K562 (cell line): ENCODE measurements around the gene FADS1. TPM values are rescaled to one million over a fixed set of nuclear protein-coding genes. Genes with fewer than 3 reads are reported as not detected.

Experiments used
- ATF1 ChIP-seq, 2 experiments: fragments of 450-650 bp in 1 of 2; IDR thresholded peaks; 2 replicates each; pipeline ENCODE4 v1.6.1; 2016; ENCODE audit warnings: missing compliant biosample characterization in 1 of 2, missing genetic modification characterization in 1 of 2
- ATF2 ChIP-seq: sonication (generic); formaldehyde crosslinking; IDR thresholded peaks from 2 replicates; pipeline ENCODE4 v1.8.1; 2022; ENCODE audit warnings: missing genetic modification reagents
- DMBX1 ChIP-seq: fragments of 250-450 bp; sonication (Bioruptor Pico); IDR thresholded peaks from 2 replicates; pipeline ENCODE4 v1.8.0; 2022; ENCODE audit warnings: inconsistent platforms, mild to moderate bottlenecking, moderate library complexity, borderline replicate concordance
- GABPA ChIP-seq: fragments of 200-800 bp; sonication (Bioruptor generic); conservative IDR thresholded peaks from 2 replicates; pipeline ENCODE4 v1.6.1; 2016; ENCODE audit warnings: low read depth, missing genetic modification characterization, missing compliant biosample characterization
- IRF1 ChIP-seq: sonication (generic); formaldehyde crosslinking; IDR thresholded peaks from 2 replicates; pipeline ENCODE4 v1.8.0; 2022; ENCODE audit warnings: missing genetic modification reagents, mild to moderate bottlenecking, borderline replicate concordance
- SNIP1 ChIP-seq: fragments of 450-650 bp; IDR thresholded peaks from 2 replicates; pipeline ENCODE4 v1.7.1; 2017; ENCODE audit warnings: low read depth, mild to moderate bottlenecking
- ZNF347 ChIP-seq: fragments of 450-650 bp; formaldehyde crosslinking; IDR thresholded peaks from 2 replicates; pipeline ENCODE4 v1.4.0; 2020; ENCODE audit warnings: low read depth, mild to moderate bottlenecking, moderate library complexity
- ZNF77 ChIP-seq: fragments of 250-450 bp; sonication (Bioruptor Pico); IDR thresholded peaks from 2 replicates; pipeline ENCODE4 v1.5.0; 2020
- ZSCAN29 ChIP-seq: fragments of 450-650 bp; IDR thresholded peaks from 2 replicates; pipeline ENCODE4 v1.6.1; 2017
- polyA plus RNA-seq, 8 experiments: library from polyadenylated mRNA; depleted of rRNA in 4 of 8; stranded (reverse) in 5 of 8; unstranded in 3 of 8; fragments of >200 nt; fragmentation: Nextera tagmentation in 2 of 8; fragmentation: Illumina TruSeq in 1 of 8; extraction: Ambion mirVana in 2 of 8; extraction: Trizol in 1 of 8; gene quantifications; 2 replicates each; pipeline versions ENCODE4 v1.2.1 to v1.2.3, GENCODE V29; 2011 to 2014; ENCODE audit warnings: inconsistent platforms in 1 of 8, missing spikeins in 1 of 8
- total RNA-seq, 7 experiments: library from RNA; depleted of rRNA in 6 of 7; stranded (reverse); fragments of >200 nt in 6 of 7; fragmentation: Illumina TruSeq in 2 of 7; extraction: Trizol in 2 of 7; gene quantifications; 2 replicates each; pipeline versions ENCODE4 v1.2.1 to v1.2.3, GENCODE V29; 2011 to 2021; ENCODE audit warnings: low replicate concordance in 1 of 7

The FADS1 gene
- total and polyA plus RNA-seq, 9 of the 15 experiments (the other 6 are each of a cell fraction or from before 2014, with no cell fraction given), result 110 to 864 (median 364) TPM

- TF ChIP-seq ZSCAN29, result no peak
- TF ChIP-seq GABPA (tag), result no peak
- no peak for TF ChIP-seq ZNF347 (CRISPR knock-in tag)
- peak; percentile 42; the same call in 1 of the 2 replicates for TF ChIP-seq DMBX1
- no peak for TF ChIP-seq SNIP1
- TF ChIP-seq ATF2 (CRISPR knock-in tag), result no peak
- no peak for TF ChIP-seq ATF1 (CRISPR knock-in tag; IDR thresholded peaks at IDR 0.05)
- no peak for TF ChIP-seq ATF1 (tag; IDR thresholded peaks at IDR 0.05)
- TF ChIP-seq ZNF77 (CRISPR knock-in tag), result no peak
- TF ChIP-seq IRF1 (CRISPR knock-in tag), result no peak
Measured at GRCh38 chr11:61800331-61801281, 16.2 kb downstream of the FADS1 start (continued).
